NCI-H446 (cell line): Measurements from ENCODE around the gene UGCG.
"Not testable (repeated sequence)": the region's sequence is repeated elsewhere in the genome, so short reads cannot be mapped to it uniquely, and the experiment has no call there.

ENCODE experiments used
- DNase-seq, 2 experiments: peaks; one replicate each; lab custom pipeline; 2025; lab: John Stamatoyannopoulos, UW

The UGCG gene

GRCh38 chr9:111920531-111920930 lies 23.9 kb downstream of the UGCG start:
- no peak for DNase-seq

GRCh38 chr9:111922324-111923013 lies 25.9 kb downstream of the UGCG start:
- no peak for DNase-seq

GRCh38 chr9:111924281-111924680 lies 27.7 kb downstream of the UGCG start:
- DNase-seq, result no peak

GRCh38 chr9:111925017-111925770 lies 28.6 kb downstream of the UGCG start:
- DNase-seq, result no peak

GRCh38 chr9:111925784-111926183 lies 29.2 kb downstream of the UGCG start:
- DNase-seq, result no peak

- DNase-seq, result no peak
Observed at GRCh38 chr9:111926421-111926875, 29.8 kb downstream of the UGCG start.

GRCh38 chr9:111928359-111928720 lies 31.7 kb downstream of the UGCG start:
- DNase-seq, result no peak

GRCh38 chr9:111934747-111935146 lies 38.1 kb downstream of the UGCG start:
- no peak for DNase-seq

GRCh38 chr9:111936391-111936790 lies 39.8 kb downstream of the UGCG start:
- DNase-seq, result no peak

GRCh38 chr9:111937301-111937700 lies 40.7 kb downstream of the UGCG start:
- DNase-seq, result no peak

- no peak for DNase-seq
Observed at GRCh38 chr9:111937781-111938426, 41.3 kb downstream of the UGCG start.

GRCh38 chr9:111938427-111938800 lies 41.8 kb downstream of the UGCG start:
- no peak for DNase-seq

GRCh38 chr9:111939322-111939721 lies 42.7 kb downstream of the UGCG start:
- DNase-seq, result no peak

GRCh38 chr9:111940697-111941096 lies 44.1 kb downstream of the UGCG start:
- DNase-seq, result no peak

GRCh38 chr9:111943200-111943599 lies 46.6 kb downstream of the UGCG start:
- no peak for DNase-seq

GRCh38 chr9:111943746-111944145 lies 47.1 kb downstream of the UGCG start:
- DNase-seq, result no peak

GRCh38 chr9:111944241-111944866 lies 47.7 kb downstream of the UGCG start:
- DNase-seq, result no peak

- no peak for DNase-seq
Observed at GRCh38 chr9:111945216-111945615, 48.6 kb downstream of the UGCG start.

- not testable (repeated sequence) for DNase-seq
Observed at GRCh38 chr9:111948109-111948508, 51.5 kb downstream of the UGCG start.

- DNase-seq, result no peak
Observed at GRCh38 chr9:111948951-111949350, 52.3 kb downstream of the UGCG start.

GRCh38 chr9:111949919-111950318 lies 53.3 kb downstream of the UGCG start:
- DNase-seq, result no peak

GRCh38 chr9:111952559-111952958 lies 55.9 kb downstream of the UGCG start:
- DNase-seq, result no peak

- DNase-seq, result no peak
Observed at GRCh38 chr9:111953444-111953843, 56.8 kb downstream of the UGCG start.
